ENCODE measurements around the gene ARSG. TPM values are rescaled to one million over a fixed set of nuclear protein-coding genes. Genes with fewer than 3 reads are reported as not detected.
"Not testable (repeated sequence)": the region's sequence is repeated elsewhere in the genome, so short reads cannot be mapped to it uniquely, and the experiment has no call there.

ARSG gene
- total RNA-seq, 1 donor from 2014 or later, result 3.4 TPM

DNA sequence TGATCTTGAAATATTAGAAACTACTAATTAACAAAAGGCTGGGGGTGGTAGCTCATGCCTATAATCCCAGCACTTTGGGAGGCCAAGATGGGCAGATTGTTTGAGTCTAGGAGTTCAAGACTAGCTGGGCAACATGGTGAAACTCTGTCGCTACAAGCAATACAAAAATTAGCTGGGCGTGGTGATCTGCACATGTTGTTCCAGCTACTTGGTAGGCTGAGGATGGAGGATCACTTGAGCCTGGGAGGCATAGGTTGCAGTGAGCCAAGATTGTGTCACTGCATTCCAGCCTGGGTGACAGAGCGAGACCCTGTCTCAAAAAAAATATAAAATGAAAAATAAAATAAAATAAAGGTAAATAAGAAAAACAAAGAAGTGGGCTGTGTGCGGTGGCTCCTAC lies 66.6 kb downstream of the ARSG start:
- no peak for DNase-seq (ENCODE audit: low spot score)

DNA sequence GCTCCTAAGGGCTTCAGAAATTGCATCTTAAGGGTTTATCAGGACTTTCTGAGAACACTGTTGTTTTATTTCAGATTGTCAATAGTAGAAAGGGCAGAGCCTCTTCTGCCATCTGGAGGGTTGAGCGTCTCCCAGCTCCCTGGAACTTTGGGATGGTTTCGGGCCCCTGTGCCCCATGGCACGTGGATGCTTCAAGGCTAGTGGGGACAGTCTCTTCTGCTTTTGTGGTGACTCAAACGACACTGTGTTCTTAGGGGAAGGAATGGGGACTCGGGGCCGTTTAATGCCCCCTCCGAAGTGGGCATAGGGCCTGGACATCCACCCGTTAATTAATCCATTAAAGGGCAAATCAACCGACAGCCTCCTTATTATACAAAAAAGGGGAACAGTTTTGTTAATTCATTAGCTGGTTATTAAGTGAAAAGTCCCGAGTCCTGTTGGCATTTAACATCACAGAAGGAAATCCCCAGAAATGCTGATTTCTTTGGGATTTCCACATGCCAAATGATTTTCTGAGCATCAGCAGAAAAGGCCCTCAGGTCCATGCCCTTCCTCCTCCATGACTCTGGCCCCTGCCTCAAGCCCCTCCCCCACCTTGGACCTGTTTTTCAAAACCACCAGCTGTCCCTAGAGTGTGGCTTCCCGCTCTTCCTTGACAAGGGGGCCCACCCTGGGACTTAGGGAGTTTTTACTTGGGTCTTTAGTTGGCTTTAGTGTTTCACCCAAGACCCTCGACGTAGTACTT lies 68.7 kb downstream of the ARSG start:
- ATAC-seq, result no peak
- no peak for DNase-seq (ENCODE audit: low spot score)

More for the DNA sequence above, 66.6 kb downstream of the ARSG start:
- ATAC-seq, result no peak

DNA sequence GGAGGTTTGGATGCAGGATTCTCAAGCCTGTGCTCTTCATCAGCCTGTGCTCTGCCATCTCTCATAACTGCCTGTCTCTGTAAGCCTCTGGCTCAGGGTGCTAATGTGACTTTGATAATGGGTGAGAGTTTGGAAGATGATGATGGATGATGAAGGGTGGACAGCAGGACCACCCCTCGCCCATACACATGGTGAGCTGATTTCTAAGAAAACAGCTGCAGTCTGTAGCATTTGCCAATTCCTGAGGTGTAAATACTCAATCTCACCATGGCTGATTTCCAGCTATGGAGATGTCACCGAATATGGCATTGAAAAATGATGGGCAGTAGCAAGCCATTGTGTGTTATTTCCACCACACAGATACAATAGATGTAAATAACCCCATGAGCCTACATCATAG lies 74.2 kb downstream of the ARSG start:
- no peak for DNase-seq (ENCODE audit: low spot score)
- no peak for ATAC-seq

GRCh38 chr17:68368387-68368786 lies 77.1 kb downstream of the ARSG start:
- DNase-seq (ENCODE audit: low spot score) (no peak), ATAC-seq (no peak)

DNA sequence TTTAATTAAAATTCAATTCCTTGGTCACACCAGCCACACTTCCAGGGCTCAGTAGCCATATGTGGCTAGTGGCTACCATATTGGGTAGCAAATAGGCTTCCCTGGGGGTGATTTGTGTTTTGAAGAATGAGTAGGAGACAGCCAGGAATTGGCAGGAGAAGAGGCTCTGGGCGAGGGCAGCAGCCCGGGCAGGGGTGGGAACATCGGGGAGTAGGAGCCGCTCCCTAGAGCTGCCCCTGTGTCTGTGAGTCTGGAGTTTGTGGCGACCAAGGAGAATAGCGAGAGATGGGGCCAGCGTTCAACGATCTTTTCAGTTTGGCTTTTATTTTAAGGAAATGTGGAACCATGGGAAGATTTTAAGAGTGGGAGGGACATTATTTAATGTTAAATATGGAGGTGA lies 84.3 kb downstream of the ARSG start:
- ATAC-seq (no peak), DNase-seq (ENCODE audit: low spot score) (no peak)

DNA sequence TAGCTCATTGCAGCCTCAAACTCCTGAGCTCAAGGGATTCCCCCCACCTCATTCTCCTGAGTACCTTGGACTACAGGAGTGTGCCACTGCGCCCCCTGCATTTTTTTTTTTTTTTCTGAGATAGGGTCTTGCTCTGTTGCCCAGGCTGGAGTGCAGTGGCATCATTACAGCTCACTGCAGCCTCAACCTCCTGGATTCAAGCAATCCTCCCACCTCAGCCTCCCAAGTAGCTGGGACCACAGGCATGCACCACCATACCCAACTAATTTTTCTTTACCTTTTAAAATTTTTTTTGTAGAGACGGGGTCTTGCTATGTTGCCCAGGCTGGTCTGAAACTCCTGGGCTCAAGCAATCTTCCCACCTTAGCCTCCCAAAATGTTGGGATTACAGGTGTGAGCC lies 84.9 kb downstream of the ARSG start:
- not testable (repeated sequence) for DNase-seq (ENCODE audit: low spot score); ATAC-seq

GRCh38 chr17:68377771-68378267 lies 86.5 kb downstream of the ARSG start:
- no peak for DNase-seq (ENCODE audit: low spot score)
- ATAC-seq, result no peak

DNA sequence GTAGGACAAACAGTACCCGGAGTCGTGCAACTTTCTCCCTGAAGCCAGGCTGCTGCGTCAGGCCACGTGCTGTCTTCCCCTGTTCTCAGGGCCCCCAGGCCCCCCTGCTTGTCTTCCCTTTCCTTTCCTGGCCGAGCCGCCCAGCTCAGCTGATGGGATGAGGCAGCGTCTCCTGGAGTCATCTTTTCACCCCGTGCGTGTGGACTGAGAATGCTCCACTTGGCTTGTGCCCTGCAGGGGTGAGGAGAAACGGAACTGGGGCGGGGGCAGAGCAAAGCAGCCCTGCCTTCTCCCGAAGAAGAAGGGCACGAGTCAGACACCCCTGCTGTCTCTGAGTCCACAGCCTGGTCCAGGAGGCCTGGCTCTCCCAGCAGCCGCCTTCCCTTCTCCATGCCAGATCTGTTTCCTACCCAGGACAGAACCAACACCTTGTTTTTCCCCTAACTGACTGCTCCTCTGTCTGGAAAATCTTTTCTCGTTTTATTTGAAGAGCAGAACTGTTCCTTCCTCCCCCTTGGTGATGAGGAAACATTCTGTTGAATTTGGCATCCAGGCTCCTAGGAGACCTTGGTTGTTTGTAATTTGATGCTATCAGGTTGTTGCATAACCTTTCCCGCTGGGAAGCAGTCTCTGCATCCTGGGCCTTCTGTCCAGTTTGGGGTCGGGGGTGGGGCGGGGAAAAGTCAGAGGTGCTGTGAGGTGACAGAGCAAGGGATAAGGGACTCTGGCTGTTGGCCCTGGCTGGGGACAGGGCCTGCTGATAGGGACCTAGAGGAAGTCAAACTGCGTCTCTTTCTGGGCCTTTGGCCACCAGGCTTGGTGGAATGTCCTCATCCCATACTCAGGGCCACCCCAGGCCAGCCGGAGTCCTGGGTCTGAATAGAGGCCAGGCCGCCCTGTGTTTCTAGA lies 87.2 kb downstream of the ARSG start:
- peak; percentile 97 for DNase-seq (ENCODE audit: low spot score)
- ATAC-seq, result peak; percentile 84

GRCh38 chr17:68379177-68379510 lies 87.8 kb downstream of the ARSG start:
- no peak for ATAC-seq
- DNase-seq (ENCODE audit: low spot score), result no peak

GRCh38 chr17:68379692-68380677 lies 88.7 kb downstream of the ARSG start:
- ATAC-seq (no peak), DNase-seq (ENCODE audit: low spot score) (no peak)

DNA sequence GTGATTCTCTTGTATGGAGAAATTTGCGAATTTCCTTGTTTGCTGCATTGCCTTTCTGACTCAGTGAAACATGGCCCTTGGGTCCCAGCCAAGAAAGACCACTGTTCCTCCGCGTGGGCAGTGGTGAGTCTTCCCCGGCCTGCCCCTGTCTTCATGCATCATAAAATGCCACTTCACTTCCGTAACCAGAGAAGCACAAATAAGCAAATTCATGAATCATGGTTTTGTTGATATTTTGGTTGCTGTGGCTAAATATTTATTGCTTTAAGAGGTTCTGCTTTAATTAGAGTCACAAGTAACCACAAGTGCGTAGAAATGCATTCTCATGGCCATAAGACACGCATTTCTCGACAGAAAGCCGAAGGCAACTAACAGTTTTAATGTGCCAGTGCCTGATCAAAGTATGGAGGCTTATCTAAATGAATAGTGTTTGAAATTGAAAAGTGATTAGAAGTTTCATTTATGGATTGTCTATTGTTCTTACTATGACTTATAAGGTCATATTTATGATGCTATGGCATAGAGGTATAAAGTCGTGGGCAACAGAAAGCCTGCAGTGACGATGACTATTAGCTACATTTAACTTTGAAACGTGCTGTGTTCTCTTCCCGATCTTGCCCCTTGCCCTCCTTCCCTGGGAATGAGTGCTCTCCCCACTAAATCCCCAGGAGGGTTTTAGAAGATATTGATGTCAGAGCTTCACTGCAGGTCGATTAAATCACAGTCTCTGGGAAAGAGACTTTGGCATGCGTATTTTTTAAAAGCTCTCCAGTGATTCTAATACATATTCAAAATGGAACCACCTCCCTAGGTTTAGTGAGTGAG lies 90.0 kb downstream of the ARSG start:
- ATAC-seq, result no peak
- no peak for DNase-seq (ENCODE audit: low spot score)

DNA sequence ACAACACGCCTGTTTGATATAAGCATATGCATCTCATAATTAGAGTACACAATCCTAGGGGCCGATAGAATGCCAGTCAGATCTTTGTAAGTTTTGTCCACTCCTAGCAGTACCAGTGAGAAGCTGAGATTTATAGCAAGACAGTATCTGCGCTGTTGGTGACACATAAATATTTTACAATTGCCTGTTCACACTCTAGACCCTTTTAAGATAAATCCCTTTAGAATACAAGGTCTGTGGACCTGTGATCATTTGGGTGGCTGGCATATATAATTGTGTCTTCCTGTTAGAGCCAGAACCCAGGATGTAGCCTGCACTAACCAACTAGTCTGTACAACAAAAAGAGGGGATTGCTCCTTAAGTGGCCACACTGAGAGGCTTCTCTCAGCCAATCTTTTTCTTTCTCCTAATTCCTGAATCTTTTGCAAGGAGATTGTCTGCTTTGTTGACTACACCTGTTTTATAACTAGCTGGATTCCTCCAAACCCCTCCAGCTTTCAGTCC lies 91.3 kb downstream of the ARSG start:
- ATAC-seq (no peak), DNase-seq (ENCODE audit: low spot score) (no peak)

DNA sequence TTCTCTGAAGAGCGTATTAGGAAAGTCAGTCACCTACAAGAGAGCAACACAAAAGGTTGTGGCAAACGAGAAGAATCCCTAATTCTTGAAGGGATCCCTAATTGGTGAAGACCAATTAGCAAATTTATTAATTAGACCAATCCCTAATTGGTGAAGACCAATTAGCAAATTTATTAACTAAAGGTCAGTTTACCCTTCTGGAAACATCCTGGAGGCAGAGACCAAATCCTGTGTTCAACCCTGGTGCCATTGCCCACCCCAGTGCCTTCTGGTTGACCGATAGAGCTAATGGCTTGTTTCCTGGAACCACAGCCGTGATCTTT lies 91.8 kb downstream of the ARSG start:
- ATAC-seq, result no peak
- DNase-seq (ENCODE audit: low spot score), result no peak

DNA sequence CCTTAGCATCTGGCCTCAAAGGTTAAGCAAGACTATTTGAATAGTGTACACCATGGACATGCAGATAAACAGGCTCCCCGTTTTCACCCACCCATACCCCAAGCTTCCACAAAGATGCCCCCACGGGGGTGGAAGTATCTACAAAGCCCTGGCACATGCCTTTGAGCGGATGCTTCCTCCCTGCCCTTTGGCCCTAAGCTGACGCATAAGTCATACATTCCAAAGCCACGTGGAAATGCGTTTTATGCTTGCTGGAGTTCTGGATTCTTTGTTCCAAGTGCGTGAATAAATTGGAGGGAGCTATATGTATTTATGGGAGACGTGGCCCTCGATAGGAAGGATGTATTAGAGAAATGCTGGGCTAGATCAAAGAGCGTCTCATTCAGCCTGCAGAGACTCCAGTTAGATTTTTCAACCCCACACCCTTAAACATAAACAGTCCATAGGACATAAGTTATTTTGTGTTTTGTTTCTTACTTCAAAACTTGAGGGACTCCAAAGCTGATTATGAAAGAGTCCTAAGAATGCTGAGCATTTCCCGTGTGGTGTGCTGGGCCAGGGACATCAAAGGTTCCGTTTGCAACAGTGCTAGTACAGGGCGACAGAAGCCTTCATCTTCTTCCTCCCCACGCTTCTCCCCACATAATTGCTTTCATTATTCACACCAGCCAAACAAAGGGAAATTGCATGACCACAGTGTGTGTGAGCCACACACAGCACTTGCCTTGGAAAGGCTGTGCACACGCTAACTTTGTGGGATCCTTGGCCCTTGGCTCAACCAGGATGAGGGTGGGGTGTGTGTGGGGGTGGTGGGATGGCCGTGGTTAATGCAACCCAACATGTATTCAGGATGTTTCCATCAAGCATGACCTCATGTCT lies 92.4 kb downstream of the ARSG start:
- ATAC-seq (peak; percentile 9), DNase-seq (ENCODE audit: low spot score) (peak; percentile 64)

GRCh38 chr17:68384471-68384870 lies 93.2 kb downstream of the ARSG start:
- no peak for DNase-seq (ENCODE audit: low spot score)
- ATAC-seq, result no peak

DNA sequence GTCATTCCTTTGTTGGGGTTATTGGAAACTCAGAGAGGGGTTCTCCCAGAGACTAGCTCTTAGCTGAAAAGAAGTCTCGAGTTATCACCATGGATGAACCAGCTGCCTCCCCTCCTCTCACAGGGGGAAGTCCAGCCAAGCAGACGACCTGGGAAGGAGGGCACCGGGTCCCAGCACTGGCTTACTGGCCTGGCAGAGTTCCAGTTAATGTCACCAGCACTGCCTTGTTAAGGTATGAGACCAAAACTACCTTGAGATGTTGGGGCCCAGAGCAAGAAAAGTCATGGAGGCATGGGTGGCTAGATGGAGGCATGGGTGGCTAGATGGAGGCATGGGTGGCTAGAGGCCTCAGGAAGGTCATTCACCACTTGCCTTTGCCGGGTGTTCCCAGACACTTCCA lies 93.6 kb downstream of the ARSG start:
- DNase-seq (ENCODE audit: low spot score) (peak; percentile 45), ATAC-seq (no peak)

- DNase-seq (ENCODE audit: low spot score), result peak; percentile 35
- no peak for ATAC-seq
These were observed 94.4 kb downstream of the ARSG start for GRCh38 chr17:68385490-68386215.
